ENCODE data around the gene GLRX3.
"Not testable (repeated sequence)": the region's sequence is repeated elsewhere in the genome, so short reads cannot be mapped to it uniquely, and the experiment has no call there.

GLRX3 gene

DNA sequence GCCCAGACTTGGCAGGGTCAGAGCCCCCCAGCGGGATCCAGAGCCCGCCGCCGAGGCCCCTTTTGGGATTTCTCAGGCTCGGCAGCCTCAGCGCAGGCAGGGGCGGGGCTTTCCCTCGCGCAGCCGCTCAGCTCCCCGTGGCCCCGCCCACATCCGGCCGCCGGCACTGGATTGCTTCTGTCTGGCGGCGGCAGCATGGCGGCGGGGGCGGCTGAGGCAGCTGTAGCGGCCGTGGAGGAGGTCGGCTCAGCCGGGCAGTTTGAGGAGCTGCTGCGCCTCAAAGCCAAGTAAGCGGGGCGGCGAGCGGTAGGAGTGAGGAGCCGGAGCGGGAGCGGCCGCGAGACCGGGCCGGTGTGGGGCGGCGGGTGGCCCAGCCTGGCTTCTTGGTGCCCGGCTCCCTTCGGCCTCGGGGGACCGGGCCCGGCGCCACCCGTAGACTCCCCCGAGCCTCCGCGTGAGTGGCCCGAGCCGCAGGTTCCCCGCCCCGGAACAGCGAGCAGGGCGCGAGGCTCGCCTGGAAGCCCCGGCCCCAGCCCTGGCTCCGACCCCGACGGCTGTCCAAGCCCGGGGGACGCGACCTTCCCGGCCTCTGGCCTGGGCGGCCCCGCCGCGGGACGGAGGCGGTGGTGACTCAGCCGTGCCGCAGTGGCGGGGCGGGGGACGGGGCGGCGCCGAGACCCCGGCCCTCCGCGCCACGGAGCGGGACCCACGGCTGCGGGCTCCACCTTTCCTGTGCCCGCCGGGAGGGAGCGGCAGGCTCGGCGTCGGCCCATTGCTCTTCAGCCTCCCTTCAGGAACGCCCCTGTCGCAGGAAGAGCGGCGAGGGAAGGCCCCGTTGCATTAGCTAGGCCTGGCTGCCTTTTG, at the start of gene GLRX3:
TSS of gene GLRX3 (plus strand) at position 166 of the 864 bp plus-strand sequence. CDS start at position 196, 30 bp downstream.
- peaks cover 23% of the 10 kb centered on the region for H3K27me3 Mint-ChIP-seq
- peaks cover 51% of the 10 kb centered on the region for H3K4me1 Mint-ChIP-seq
- H3K9me3 Mint-ChIP-seq, result no peaks in the 10 kb centered on the region
- peaks cover 14% of the 10 kb centered on the region for H3K36me3 Mint-ChIP-seq
- peak within 1 kb of the TSS; percentile 95 for H3K27ac Mint-ChIP-seq
- H3K4me3 Mint-ChIP-seq, result peak within 1 kb of the TSS; percentile 93
- CTCF ChIA-PET, result interaction anchor here (1.3 to 5.7 kb wide), 3 partner anchors 8 to 43 kb away, joined by 3 to 34 read pairs (median 8); partner anchors contain the start of gene C10orf143
- DNase-seq, result peak; percentile 90

DNA sequence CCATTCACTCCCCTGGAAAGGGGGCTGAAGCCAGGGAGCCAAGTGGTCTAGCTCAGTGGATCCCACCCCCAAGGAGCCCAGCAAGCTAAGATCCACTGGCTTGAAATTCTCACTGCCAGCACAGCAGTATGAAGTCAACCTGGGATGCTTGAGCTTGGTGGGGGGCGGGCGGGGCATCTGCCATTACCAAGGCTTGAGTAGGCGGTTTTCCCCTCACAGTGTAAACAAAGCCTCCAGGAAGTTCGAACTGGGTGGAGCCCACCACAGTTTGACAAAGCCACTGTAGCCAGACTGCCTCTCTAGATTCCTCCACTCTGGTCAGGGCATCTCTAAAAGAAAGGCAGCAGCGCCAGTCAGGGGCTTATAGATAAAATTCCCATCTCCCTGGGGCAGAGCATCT, 45.6 kb upstream of the GLRX3 start:
- H3K9me3 Mint-ChIP-seq, result peaks cover 22% of the 10 kb centered on the region
- peaks cover 25% of the 10 kb centered on the region for H3K36me3 Mint-ChIP-seq
- DNase-seq, H3K27me3 Mint-ChIP-seq, H3K4me3 Mint-ChIP-seq: not testable (repeated sequence)
- H3K4me1 Mint-ChIP-seq, result peaks cover 13% of the 10 kb centered on the region
- CTCF ChIA-PET, result interaction anchor here (0.9 kb wide), 1 partner anchor 24 kb away, joined by 3 read pairs; no protein-coding TSS in a partner anchor
- H3K27ac Mint-ChIP-seq, result peak overlapping the region; percentile 8

DNA sequence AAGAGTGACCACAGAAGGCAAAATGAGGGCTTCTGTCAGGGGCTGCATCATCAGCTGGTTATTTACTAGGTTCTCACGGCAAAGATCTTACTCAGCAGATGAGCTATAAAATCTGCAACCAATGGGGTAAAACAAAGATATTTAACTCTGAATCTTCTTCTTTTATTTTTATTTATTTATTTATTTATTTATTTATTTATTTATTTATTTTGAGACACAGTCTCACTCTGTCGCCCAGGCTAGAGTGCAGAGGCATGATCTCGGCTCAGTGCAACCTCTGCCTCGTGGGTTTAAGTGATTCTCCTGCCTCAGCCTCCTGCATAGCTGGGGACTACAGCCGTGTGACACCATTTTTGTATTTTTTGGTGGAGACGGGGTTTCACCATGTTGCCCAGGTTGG, 36.8 kb upstream of the GLRX3 start:
- no peak overlapping the region for H3K27ac Mint-ChIP-seq
- H3K9me3 Mint-ChIP-seq, result peaks cover 5% of the 10 kb centered on the region
- DNase-seq, result no peak
- H3K27me3 Mint-ChIP-seq, result no peaks in the 10 kb centered on the region
- CTCF ChIA-PET, result no interaction called here
- H3K4me1 Mint-ChIP-seq, result no peaks in the 10 kb centered on the region
- no peak overlapping the region for H3K4me3 Mint-ChIP-seq
- peaks cover 5% of the 10 kb centered on the region for H3K36me3 Mint-ChIP-seq

DNA sequence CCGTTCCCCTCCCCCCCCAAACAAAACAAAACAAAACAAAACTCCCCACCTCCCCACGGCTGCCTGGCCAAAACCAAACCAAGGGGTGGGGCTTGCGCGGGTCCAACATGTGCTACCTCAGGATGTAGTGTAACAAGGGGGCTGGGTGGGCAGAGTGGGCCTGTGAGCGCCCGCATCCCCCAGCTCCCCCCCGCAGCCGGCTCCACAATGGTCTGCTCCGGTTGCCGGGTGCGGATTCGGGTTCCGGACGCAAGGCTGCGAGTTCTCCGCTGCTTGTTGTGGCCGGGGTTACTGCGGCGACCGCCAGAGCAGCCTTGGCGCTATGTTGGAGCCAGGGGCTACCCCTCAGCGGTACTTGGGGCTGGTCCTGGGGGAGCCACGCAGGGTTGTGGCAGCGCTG, 30.5 kb upstream of the GLRX3 start:
- Mint-ChIP-seq H3K4me3 (no peak overlapping the region), H3K4me1 (peaks cover 26% of the 10 kb centered on the region), H3K9me3 (no peaks in the 10 kb centered on the region), H3K27ac (no peak overlapping the region), H3K27me3 (no peaks in the 10 kb centered on the region), H3K36me3 (peaks cover 9% of the 10 kb centered on the region)
- no peak for DNase-seq
- CTCF ChIA-PET, result interaction anchor here (1.3 kb wide), 1 partner anchor 21 kb away, joined by 4 read pairs; no protein-coding TSS in a partner anchor

DNA sequence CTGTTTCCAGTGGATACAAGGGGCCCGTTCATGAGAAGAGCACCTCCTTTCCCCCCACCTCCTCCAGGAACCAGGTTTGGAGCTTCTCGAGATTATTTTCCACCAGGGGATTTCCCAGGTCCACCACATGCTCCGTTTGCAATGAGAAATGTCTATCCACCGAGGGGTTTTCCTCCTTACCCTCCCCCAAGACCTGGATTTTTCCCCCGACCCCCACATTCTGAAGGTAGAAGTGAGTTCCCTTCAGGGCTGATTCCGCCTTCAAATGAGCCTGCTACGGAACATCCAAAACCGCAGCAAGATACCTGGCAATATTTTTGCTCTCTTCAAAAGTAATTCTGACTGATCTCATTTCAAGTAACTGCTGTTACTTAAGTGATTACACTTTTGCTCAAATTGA, 28.0 kb upstream of the GLRX3 start:
- not testable (repeated sequence) for DNase-seq, H3K4me3 Mint-ChIP-seq, H3K27ac Mint-ChIP-seq, H3K9me3 Mint-ChIP-seq, H3K27me3 Mint-ChIP-seq
- H3K36me3 Mint-ChIP-seq, result peaks cover 15% of the 10 kb centered on the region
- peaks cover 40% of the 10 kb centered on the region for H3K4me1 Mint-ChIP-seq
- CTCF ChIA-PET, result interaction anchor here (1.2 kb wide), 1 partner anchor 72 kb away, joined by 5 read pairs; no protein-coding TSS in a partner anchor

DNA sequence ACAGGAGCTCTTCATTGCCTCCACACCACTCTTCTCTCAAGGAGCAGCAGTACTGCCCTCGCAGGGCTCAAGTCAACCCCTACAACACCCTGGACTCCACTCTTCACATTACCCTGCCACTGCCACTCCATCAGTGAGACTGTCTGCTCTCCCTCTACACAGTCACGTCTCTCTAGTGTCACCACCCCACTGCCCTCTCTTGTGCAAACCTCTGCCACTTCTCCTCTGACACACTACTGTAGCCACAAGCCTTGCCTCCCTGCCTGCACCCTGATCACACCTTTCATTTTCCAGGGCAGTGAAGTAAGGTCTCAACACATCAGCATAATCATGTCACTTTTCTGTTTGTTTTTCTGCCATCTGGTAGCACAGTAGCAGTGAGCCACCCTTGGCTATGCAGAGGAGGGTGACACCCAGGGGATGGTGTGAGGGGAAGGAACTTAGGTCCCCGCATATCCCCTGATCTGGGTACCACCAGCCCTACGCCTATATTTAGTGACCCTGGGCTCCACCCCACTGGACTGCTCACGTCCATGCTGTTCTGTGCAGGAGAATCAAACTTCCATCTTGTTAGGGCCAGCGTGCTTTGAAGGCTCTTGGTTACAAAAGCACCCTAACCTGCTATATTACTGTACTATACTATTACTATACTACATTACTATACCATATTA, 27.1 kb upstream of the GLRX3 start:
- Mint-ChIP-seq H3K4me3 (no peak overlapping the region), H3K4me1 (peaks cover 41% of the 10 kb centered on the region), H3K36me3 (peaks cover 15% of the 10 kb centered on the region), H3K9me3 (no peaks in the 10 kb centered on the region), H3K27ac (peak overlapping the region; percentile 69), H3K27me3 (no peaks in the 10 kb centered on the region)
- no peak for DNase-seq
- CTCF ChIA-PET, result interaction anchor here (0.6 to 3.6 kb wide), 9 partner anchors 8 to 138 kb away, joined by 3 to 34 read pairs (median 5); partner anchors contain the start of gene GLRX3

DNA sequence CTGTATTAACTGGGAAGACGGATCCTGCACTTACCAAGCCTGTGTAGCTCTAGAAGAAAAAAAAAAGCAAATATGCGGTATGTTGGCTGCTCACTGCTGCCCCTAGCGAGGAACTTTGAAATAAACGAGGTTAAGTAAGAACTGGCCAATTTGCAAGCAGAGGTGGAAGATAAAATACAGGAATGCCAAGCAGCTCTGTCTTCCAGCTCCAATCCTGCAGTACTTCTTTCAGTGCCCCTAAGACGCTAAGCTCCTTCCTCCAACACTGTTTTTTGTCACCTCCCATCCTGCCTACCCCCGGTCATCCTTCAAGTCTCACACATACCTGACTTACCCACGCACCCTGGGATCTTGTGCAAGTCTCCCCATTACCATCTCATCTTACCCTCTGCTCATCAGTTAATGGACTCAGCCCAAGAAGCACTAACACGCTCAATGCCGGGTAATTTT, 26.4 kb upstream of the GLRX3 start:
- peak; percentile 79 for DNase-seq
- Mint-ChIP-seq H3K4me3 (peak overlapping the region; percentile 83), H3K4me1 (peaks cover 41% of the 10 kb centered on the region), H3K36me3 (peaks cover 15% of the 10 kb centered on the region), H3K27me3 (no peaks in the 10 kb centered on the region), H3K27ac (peak overlapping the region; percentile 95), H3K9me3 (no peaks in the 10 kb centered on the region)
- CTCF ChIA-PET, result interaction anchor here (0.6 to 3.6 kb wide), 11 partner anchors 9 to 141 kb away, joined by 3 to 34 read pairs (median 4); partner anchors contain the start of gene GLRX3

DNA sequence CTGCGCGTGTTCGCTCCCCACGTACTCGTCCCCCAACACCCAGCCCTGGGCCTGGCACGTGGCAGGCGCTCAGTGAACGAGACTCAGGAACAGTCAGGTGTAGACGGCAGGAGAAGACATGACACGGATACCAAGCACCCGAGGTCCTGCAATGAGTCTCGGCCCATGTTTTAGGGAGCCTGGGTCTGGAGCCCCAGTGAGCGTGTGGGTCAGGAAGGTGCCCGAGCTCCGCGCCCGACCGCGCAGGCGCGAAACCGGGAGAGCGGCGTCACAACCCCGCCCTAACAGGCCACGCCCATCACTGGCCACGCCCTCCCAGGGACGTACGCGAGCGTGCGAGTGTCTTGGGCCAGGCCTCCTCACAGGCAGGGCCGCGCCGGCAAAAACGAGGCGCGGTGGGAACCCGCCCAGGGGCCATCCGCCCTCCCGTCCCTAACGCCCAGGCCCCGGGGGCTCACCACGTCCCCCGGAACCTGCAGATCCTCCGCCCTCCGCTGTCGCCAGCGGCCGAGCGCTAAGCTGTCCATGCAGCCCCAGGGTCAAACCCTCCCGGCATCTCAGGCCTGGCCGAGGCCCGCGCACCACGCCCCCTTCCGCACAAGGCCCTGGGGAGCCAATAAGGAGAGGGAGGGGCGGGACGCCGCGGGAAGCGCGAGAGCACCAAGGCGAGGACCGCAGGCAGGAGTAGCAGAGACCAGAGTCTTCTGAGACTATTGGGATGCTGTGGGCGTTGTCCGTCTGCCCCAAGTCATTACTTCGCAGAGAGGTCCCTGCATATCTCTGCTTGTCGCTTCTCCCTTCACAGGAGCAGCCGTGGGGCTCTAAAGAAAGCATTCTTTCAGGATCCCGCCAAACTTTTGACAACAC, 25.7 kb upstream of the GLRX3 start, which contains the start of gene C10orf143:
TSS of gene C10orf143 (minus strand) at position 585 of the 867 bp plus-strand sequence. CDS start at position 527, 58 bp downstream.
- H3K4me3 Mint-ChIP-seq, result peak within 1 kb of the TSS; percentile 83
- H3K27ac Mint-ChIP-seq, result peak within 1 kb of the TSS; percentile 95
- H3K27me3 Mint-ChIP-seq, result no peaks in the 10 kb centered on the region
- DNase-seq, result peak; percentile 97
- H3K36me3 Mint-ChIP-seq, result peaks cover 15% of the 10 kb centered on the region
- peaks cover 41% of the 10 kb centered on the region for H3K4me1 Mint-ChIP-seq
- CTCF ChIA-PET, result interaction anchor here (0.7 to 3.6 kb wide), 12 partner anchors 10 to 141 kb away, joined by 3 to 34 read pairs (median 4); partner anchors contain the start of gene GLRX3
- H3K9me3 Mint-ChIP-seq, result no peaks in the 10 kb centered on the region

DNA sequence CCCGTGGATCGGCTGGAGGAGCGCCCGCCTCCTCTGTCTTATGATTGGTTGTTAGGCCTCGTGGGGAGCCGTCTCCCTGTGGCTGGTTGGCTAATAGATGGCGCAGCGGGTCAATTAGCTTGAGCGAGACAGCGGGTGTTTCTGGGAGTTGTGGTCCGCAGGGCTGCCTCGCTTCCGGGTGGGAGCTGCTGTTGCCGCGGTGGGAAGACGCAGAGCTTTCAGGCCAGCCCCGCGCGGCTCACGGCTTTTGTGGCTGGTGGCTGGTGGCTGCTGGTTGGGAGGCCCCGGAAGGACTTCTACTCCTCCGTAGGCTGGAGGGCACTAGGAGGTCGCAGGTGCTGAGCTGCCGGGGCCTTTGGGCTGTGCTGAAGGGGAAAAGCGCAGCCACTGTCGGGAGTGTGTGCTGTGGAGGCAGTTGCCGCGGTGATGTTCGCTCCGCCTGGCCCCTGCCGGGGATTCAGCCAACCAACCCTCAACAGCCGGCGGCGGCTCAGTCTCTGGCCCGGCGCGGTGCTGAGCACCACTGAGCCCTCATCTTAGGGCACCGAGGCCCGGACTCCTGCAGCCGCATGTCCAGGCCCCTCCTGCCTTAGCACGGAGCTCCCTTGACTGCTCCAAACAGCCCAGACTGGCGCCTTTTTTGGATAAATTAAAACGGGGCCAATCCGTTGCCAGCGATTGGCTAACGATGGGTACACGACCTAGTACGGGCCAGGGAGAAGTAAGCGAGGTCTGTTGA, 24.9 kb upstream of the GLRX3 start:
- CTCF ChIA-PET, result interaction anchor here (0.9 to 3.6 kb wide), 7 partner anchors 17 to 142 kb away, joined by 3 to 34 read pairs (median 4); partner anchors contain the start of gene GLRX3
- H3K9me3 Mint-ChIP-seq, result peaks cover 1% of the 10 kb centered on the region

DNA sequence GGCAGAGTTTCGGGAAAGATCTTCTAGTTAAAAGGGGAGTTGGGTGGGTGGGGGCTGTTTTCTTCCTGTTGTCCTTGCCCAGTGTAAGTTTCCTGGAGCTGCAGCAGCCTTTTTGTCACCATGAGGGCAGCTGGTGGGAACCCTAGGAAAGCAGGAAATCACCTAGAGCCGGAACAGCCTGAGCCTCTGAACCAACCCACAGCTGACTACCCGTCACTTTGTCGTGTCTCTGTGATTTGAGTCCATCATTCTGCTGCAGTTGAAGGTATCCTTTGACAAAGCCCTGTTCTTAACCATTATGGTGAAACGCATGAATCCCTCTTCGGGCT, 24.4 kb upstream of the GLRX3 start:
- CTCF ChIA-PET, result interaction anchor here (1.1 to 3.6 kb wide), 5 partner anchors 16 to 68 kb away, joined by 4 to 34 read pairs (median 8); partner anchors contain the start of gene GLRX3
- H3K4me1 Mint-ChIP-seq, result peaks cover 38% of the 10 kb centered on the region
- H3K27ac Mint-ChIP-seq, result peak overlapping the region; percentile 95

More for the DNA sequence above, 24.9 kb upstream of the GLRX3 start:
- Mint-ChIP-seq H3K4me3 (peak overlapping the region; percentile 83), H3K27ac (peak overlapping the region; percentile 95), H3K36me3 (peaks cover 12% of the 10 kb centered on the region), H3K27me3 (no peaks in the 10 kb centered on the region), H3K4me1 (peaks cover 41% of the 10 kb centered on the region)
- peak; percentile 98 for DNase-seq

DNA sequence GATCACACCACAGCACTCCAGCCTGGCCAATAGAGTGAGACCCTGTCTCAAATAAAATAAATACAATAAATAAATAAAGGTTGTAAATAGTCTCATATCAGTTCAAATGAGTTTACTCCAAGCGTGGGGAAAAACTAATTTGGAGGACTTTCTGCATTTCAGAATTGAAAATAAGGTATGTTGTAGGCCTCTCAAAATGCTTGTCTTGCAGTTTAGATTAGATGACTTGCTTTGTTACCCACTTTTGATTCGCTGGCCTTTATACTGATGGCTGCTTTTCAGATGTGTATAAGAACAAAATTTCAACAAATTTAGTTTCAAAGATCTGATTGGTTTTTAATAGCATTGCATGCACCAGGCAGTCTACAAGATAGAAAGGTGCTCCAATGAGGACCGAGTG, 23.4 kb upstream of the GLRX3 start:
- Mint-ChIP-seq H3K27me3 (no peaks in the 10 kb centered on the region), H3K36me3 (peaks cover 8% of the 10 kb centered on the region), H3K27ac (no peak overlapping the region), H3K4me1 (peaks cover 31% of the 10 kb centered on the region), H3K4me3 (no peak overlapping the region), H3K9me3 (peaks cover 9% of the 10 kb centered on the region)
- CTCF ChIA-PET, result interaction anchor here (3.6 kb wide), 1 partner anchor 15 kb away, joined by 15 read pairs; no protein-coding TSS in a partner anchor
- no peak for DNase-seq

More for the DNA sequence above, 24.4 kb upstream of the GLRX3 start:
- no peak for DNase-seq
- H3K36me3 Mint-ChIP-seq, result peaks cover 11% of the 10 kb centered on the region
- H3K4me3 Mint-ChIP-seq, result peak overlapping the region; percentile 83
- H3K9me3 Mint-ChIP-seq, result peaks cover 2% of the 10 kb centered on the region
- H3K27me3 Mint-ChIP-seq, result no peaks in the 10 kb centered on the region

DNA sequence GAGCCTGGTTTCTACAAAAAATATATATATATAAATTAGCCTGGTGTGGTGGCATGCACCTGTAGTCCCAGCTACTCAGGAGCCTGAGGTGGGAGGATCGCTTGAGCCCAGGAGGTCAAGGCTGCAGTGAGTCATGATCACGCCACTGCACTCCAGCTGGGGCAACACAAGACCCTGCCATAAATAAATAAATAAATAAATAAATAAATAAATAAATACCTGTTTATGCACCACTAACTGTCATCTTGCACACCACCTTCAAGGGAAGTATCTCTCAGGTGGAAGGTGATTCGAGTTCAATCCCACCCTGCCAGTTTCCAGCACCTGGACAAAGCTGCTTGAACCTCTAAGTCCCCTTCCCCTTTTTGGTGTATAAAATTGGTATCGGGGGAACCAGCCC, 19.2 kb upstream of the GLRX3 start:
- not testable (repeated sequence) for H3K27me3 Mint-ChIP-seq, H3K27ac Mint-ChIP-seq, H3K4me3 Mint-ChIP-seq, H3K36me3 Mint-ChIP-seq, DNase-seq, H3K4me1 Mint-ChIP-seq
- H3K9me3 Mint-ChIP-seq, result peaks cover 10% of the 10 kb centered on the region
- CTCF ChIA-PET, result interaction anchor here (1.7 kb wide), 1 partner anchor 11 kb away, joined by 6 read pairs; no protein-coding TSS in a partner anchor

DNA sequence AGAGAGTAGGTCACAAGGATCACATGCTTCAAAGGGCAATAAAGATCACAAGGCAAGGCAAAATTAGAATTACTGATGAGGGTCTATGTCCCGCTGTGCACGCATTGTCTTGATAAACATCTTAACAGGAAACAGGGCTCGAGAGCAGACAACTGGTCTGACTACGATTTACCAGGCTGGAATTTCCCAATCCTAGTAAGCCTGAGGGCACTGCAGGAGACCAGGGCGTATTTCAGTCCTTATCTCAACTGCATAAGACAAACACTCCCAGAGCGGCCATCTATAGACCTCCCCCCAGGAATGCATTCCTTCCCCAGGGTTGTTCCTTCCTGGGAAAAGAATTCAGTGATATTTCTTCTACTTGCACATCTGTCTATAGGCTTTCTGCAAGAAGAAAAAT, 18.7 kb upstream of the GLRX3 start:
- H3K27me3 Mint-ChIP-seq, H3K4me1 Mint-ChIP-seq, H3K27ac Mint-ChIP-seq, CTCF ChIA-PET, DNase-seq, H3K4me3 Mint-ChIP-seq, H3K36me3 Mint-ChIP-seq: not testable (repeated sequence)
- peaks cover 10% of the 10 kb centered on the region for H3K9me3 Mint-ChIP-seq
